ENCODE results near the gene VSTM2B.
"Not testable (repeated sequence)": the region's sequence is repeated elsewhere in the genome, so short reads cannot be mapped to it uniquely, and the experiment has no call there.

Gene VSTM2B

DNA sequence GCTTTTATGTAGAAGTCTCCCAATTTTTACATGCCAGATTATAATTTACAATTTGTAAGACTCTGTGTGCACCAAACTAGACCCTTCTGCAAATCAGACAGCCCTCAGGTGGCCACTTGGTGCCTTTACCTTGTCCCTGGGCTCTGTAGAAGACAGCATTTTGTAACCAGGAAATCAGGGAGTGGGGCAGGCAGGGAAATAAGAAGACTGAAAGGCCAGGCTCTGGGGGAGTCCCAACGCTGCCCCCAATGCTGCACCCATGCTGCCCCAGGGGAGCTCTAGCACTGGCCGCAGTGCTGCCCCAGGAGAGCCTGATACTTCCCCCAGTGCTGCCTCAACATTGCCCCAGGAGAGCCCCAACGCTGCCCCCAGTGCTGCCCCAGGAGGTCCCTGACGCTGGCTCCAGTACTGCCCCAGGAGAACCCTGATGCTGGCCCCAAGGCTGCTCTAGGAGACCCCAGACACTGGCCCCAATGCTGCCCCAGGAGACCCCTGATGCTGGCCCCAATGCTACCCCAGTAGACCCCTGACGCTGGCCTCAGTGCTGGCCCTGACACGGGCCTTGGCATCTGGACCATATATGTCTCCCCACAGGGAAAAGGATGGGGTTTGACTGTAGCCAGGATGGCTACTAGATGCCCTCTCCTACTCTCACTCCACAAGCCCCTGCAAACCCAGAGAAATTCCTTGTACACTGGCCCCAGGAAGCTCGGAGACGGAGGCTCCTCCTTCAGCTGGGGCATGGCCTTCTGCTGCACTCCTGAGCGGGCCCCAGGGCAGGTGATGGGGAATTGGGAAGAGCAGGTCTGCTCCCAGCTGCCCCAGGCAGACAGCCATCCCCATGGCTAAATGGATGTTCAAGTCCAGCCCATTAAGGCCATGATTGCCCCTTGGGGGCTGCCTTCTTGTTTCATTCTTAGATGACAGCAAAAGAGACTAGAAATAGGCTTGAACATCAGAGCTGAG lies 23.6 kb downstream of the VSTM2B start:
- no peak for TF ChIP-seq JUND (IDR thresholded peaks at IDR 0.05; ENCODE audit: low read depth)
- in situ Hi-C loops (cut with HindIII; ENCODE audit: low pct_unique_long_range_greater_than_20kb, low sequenced_read_pairs): no loop called here
- no peak for DNase-seq (ENCODE audit: low read depth in 1 of 2, low spot score in 1 of 2)

DNA sequence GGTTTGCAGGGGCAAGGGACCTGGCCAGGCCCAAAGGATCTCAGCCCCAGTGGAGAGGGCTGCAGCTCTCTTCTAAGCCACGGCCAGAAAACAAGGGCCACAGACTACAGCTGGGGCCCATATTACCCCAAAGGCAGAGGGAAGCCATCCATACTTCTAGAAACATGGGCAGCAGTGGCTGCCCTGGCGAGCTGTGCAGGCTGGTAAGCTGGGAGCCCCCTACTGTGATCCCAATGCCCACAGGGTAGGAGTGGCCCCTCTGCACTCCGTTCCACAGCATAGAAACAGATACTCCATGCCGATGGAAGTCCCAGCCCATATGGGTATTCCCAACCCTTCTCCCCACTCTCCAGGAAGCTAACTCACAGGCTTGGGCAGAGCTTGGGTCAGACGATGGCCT lies 25.1 kb downstream of the VSTM2B start:
- TF ChIP-seq JUND (IDR thresholded peaks at IDR 0.05; ENCODE audit: low read depth): no peak
- no peak for DNase-seq (ENCODE audit: low read depth in 1 of 2, low spot score in 1 of 2)
- in situ Hi-C loops (cut with HindIII; ENCODE audit: low pct_unique_long_range_greater_than_20kb, low sequenced_read_pairs): no loop called here

DNA sequence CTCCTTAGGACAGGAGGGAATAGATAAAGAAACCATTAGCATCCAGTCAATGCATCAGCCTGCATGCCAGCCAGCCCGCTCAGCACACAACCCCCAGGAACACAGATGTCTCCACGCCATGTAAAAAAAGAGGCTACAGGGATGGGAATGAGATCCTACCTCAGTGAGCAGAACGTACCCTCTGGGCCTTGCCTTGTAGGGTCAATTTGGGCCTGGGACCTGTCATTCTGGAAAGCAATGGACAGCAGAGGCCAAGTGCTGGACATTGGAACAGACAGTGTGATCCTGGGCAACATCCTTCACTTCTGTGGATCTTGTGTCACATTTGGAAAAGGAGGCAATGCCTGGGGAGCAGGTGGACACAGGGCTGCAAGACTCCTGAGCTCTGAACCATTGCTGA lies 26.0 kb downstream of the VSTM2B start:
- in situ Hi-C loops (cut with HindIII; ENCODE audit: low pct_unique_long_range_greater_than_20kb, low sequenced_read_pairs): no loop called here
- DNase-seq (ENCODE audit: low read depth in 1 of 2, low spot score in 1 of 2): no peak
- no peak for TF ChIP-seq JUND (IDR thresholded peaks at IDR 0.05; ENCODE audit: low read depth)

DNA sequence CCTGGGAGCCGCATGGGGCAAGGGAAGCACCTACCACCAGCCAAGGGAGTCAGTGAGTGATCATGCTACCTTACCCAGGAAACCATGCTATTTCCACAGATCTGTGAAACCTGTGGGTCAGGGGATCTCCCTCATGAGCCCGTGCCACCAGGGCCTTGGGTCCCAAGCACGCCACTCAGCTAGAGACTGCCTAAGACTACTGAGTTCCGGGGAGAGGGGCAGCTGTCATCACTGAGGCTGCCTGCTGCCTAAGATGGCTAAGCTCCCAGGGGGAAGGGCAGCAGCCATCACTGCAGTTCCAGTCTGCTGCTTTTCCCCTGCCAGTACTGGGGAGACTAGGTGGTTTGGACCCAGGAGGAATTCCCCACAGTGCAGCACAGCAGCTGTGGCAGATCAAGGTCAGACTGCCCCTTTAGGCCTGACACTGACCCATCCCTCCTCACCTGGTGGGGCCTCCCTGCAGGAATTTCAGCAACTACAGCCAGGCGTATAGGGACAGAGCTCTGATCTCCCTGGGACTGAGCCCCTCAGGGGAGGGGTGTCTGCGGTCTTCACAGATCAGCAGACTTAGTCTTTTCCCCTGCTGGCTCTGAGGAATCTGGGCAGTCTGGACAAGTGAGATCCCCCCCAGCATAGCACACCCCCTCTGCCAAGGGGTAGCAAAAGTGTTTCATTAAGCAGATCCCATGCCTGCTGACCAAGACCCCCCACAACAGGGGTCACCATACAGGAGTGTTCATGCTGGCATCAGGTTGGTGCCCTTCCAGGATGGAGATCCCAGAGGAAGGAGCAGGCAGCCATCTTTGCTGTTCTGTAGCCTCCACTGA lies 26.9 kb downstream of the VSTM2B start:
- DNase-seq (ENCODE audit: low read depth in 1 of 2, low spot score in 1 of 2): no peak
- no peak for TF ChIP-seq JUND (IDR thresholded peaks at IDR 0.05; ENCODE audit: low read depth)
- in situ Hi-C loops (cut with HindIII; ENCODE audit: low pct_unique_long_range_greater_than_20kb, low sequenced_read_pairs): no loop called here

DNA sequence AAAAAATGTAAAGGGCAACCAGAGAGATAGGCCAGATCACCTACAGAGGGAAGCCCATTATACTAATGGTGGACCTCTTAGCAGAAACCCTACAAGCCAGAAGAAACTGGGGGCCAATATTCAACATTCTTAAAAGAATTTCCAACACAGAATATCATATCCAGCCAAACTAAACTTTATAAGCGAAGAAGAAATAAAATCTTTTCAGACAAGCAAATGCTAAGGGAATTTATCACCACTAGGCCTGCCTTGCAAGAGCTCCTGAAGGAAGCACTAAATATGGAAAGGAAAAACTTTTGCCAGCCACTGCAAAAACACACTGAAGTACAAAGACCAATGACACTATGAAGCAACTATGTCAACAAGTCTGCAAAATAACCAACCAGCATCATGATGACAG lies 28.4 kb downstream of the VSTM2B start:
- in situ Hi-C loops (cut with HindIII; ENCODE audit: low pct_unique_long_range_greater_than_20kb, low sequenced_read_pairs): no loop called here
- no peak for DNase-seq (ENCODE audit: low read depth in 1 of 2, low spot score in 1 of 2)
- no peak for TF ChIP-seq JUND (IDR thresholded peaks at IDR 0.05; ENCODE audit: low read depth)

DNA sequence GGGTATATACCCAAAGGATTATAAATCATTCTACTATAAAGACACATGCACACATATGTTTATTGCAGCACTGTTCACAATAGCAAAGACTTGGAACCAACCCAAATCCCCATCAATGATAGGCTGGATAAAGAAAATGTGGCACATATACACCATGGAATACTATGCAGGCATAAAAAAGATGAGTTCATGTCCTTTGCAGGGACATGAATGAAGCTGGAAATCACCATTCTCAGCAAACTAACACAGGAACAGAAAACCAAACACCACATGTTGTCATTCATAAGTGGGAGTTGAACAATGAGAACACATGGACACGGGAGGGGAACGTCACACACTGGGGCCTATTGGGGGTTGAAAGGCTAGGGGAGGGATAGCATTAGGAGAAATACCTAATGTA lies 33.3 kb downstream of the VSTM2B start:
- in situ Hi-C loops (cut with HindIII; ENCODE audit: low pct_unique_long_range_greater_than_20kb, low sequenced_read_pairs); DNase-seq (ENCODE audit: low read depth in 1 of 2, low spot score in 1 of 2): not testable (repeated sequence)

DNA sequence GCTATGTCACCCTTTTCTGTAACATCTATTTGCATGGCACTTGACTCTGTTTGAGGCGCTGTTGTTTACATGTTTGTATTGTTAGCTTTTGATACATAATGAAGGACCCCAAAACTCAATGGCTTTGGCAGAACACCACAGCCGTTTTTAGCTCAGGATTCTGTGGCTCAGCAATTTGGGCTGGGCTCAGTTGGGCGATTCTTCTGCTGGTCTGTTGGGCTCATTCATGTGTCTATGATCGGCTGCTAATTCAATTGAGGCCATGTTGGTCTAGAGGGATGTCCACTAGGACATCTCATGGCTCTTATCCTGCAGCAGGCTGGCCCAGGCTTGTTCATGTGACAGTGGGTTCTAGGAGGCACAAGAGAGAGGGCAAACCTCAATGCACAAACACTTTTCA lies 33.9 kb downstream of the VSTM2B start:
- no peak for TF ChIP-seq JUND (IDR thresholded peaks at IDR 0.05; ENCODE audit: low read depth)
- in situ Hi-C loops (cut with HindIII; ENCODE audit: low pct_unique_long_range_greater_than_20kb, low sequenced_read_pairs): no loop called here
- no peak for DNase-seq (ENCODE audit: low read depth in 1 of 2, low spot score in 1 of 2)

DNA sequence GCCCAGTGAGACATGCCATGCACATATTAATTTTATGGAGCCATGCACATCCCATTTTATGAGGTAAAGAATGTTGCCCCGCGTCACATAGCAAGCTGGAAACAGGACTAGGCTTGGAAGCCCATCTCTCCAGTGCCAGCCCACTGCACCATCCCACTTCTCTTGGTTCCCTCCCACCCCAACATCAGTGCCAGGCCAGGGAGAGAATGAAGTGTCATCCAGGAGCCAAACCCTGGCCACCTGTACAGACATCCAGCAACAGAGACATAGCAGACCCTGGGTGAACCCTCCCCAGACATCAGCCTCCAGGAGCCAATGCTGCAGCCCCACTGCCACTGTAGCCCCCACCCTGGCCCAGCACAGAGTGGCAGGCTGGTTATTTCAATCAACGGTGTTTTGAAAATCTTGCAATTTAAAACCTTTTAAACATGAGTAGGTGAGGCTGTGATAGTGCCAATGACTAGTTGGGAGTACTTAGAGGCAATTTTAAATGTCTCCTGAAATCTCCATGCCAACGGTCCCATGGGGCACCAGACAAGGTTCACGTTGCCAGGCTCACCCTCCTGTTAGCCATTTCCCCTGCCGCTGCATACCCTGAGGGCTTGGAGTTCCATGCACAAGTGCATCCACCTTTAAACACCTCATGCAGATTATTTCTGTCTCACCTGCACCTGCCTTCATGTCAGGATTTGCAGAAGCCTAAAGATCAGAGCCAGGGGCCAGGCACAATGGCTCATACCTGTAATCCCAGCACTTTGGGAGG lies 34.7 kb downstream of the VSTM2B start:
- DNase-seq (ENCODE audit: low read depth in 1 of 2, low spot score in 1 of 2): no peak
- in situ Hi-C loops (cut with HindIII; ENCODE audit: low pct_unique_long_range_greater_than_20kb, low sequenced_read_pairs): no loop called here
- TF ChIP-seq JUND (IDR thresholded peaks at IDR 0.05; ENCODE audit: low read depth): no peak

DNA sequence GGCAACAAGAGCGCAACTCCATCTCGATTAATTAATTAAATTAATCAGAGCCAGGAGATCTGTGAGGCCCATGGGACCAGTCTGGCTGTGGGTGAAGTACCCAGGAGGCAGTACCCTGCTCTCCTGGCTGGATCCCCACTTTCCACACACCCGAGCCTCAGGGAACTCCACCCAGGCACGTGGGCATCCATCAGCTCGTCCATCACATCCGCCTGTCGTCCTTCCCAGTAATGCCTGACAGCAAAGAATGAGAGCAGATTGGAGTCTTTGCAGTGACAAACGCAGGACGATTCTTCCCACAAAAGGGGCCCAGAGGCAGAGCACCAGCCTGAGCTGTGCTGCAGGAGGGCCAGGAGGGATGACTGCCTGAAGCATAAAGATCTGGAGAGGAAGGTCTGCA lies 35.8 kb downstream of the VSTM2B start:
- no peak for DNase-seq (ENCODE audit: low read depth in 1 of 2, low spot score in 1 of 2)
- in situ Hi-C loops (cut with HindIII; ENCODE audit: low pct_unique_long_range_greater_than_20kb, low sequenced_read_pairs): no loop called here
- TF ChIP-seq JUND (IDR thresholded peaks at IDR 0.05; ENCODE audit: low read depth): no peak

DNA sequence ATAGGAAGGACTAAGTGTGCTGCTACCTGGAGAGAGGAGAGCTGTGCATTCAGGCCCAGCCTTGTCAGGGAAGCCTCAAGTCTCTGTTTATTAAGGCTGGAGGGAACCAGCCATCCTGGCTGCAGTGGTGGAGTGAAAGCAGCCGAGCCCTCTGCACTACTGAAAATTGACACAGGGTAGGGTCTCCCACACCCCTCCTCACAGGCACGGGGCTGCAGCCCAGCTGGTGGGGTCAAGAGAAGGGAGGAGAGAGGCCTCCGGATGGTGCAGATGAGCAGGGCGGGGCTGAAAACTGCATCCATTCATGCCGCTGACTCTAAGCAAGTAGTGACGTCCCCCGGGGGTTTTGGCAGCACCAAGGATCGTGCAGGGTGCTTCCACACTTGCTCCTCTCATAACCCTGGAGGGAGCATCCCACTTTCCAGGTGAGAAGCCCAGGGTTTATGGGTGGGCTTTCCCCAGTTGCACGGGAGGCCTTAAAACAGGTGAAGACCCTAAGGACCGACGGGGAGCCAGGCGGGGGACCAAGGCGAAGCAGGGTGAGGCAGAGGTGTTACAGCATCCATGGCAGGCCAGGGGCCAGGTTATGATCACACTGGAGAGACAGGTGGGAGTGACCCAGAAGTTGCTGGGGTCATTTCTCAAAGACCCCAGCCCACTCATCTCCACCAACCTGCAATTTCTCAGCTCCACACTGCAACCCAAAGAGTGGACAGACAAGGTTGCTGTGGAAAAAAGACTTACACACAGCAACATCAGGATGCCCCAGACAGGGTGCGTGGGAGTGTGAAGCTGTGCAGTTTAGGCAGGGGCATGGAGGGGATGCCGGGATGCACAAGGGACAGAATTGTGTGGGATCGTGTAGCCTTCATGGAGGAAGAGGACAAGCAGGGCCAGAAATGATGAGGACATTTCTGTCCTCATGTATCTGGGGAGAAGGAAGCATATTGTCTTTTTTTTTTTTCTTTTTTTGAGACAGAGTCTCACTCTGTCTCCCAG lies 36.8 kb downstream of the VSTM2B start:
- no peak for TF ChIP-seq JUND (IDR thresholded peaks at IDR 0.05; ENCODE audit: low read depth)
- in situ Hi-C loops (cut with HindIII; ENCODE audit: low pct_unique_long_range_greater_than_20kb, low sequenced_read_pairs): no loop called here
- DNase-seq (ENCODE audit: low read depth in 1 of 2, low spot score in 1 of 2): no peak

DNA sequence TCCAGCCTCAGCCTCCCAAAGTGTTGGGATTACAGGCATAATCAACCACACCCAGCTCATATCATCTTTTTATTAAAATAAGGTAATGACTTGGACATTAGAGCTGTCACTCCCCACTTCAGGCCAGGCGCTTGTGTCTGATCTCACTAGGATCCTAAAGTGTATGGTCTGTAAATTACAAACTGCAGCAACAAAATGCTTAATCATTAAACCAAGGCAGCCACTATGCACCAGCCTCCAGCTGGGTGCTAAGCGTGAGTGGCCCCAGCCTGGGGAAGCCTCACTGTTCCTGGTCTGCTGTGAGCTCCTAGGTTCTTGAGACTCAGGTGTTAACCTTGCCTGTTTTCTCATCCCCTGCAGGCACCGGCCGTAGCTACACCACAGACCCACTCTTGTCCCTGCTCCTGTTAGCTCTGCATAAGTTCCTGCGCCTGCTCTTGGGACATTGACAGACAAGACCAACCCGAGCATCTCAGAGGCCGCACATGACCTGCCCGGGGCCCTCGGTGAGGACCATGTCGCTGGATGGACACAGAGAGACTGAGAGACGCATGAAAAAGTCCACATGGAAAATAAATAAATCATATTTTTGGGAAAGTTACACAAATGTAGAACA lies 37.8 kb downstream of the VSTM2B start:
- no peak for DNase-seq (ENCODE audit: low read depth in 1 of 2, low spot score in 1 of 2)
- in situ Hi-C loops (cut with HindIII; ENCODE audit: low pct_unique_long_range_greater_than_20kb, low sequenced_read_pairs): no loop called here
- TF ChIP-seq JUND (IDR thresholded peaks at IDR 0.05; ENCODE audit: low read depth): no peak

All from T47D (cell line).